A673 (cell line): ENCODE data around the gene TRIP12. TPM values are rescaled to one million over a fixed set of nuclear protein-coding genes. Genes with fewer than 3 reads are reported as not detected.

Source experiments
- BruUV-seq: library from RNA; stranded (reverse); fragments of 400-500 nt; replicated peaks from 2 replicates; lab custom pipeline; 2021; lab: Mats Ljungman, UMichigan
- CTCF ChIA-PET: fragments of 300-600 bp; sonication (Branson Sonifier 250); formaldehyde crosslinking; loops from one replicate; lab custom pipeline; 2022; ENCODE audit warnings: antibody characterized with exemption; lab: Charles Lee
- POLR2A ChIA-PET: fragments of 300-600 bp; sonication (Branson Sonifier 250); formaldehyde crosslinking; loops from one replicate; lab custom pipeline; 2022; ENCODE audit warnings: antibody characterized with exemption; ENCODE audit not compliant: low non-redundant PET; lab: Charles Lee
- DNase-seq: peaks from one replicate; pipeline ENCODE4 v3.0.0-alpha.2; 2015; ENCODE audit warnings: low spot score
- H3K27ac ChIP-seq: fragments of 200-600 bp; sonication (generic); 2 replicates; pipeline ENCODE4 v1.5.1; 2016; ENCODE audit warnings: mixed run types, low read depth, mild to moderate bottlenecking, mixed read lengths, antibody characterized with exemption, low read length; ENCODE audit not compliant: poor library complexity, severe bottlenecking
- H3K27me3 ChIP-seq: fragments of 200-600 bp; sonication (generic); replicated peaks from 2 replicates; pipeline ENCODE4 v1.6.1; 2017; ENCODE audit warnings: mixed run types, low read depth, mild to moderate bottlenecking, mixed read lengths, antibody characterized with exemption, low read length; ENCODE audit not compliant: insufficient read depth, poor library complexity
- H3K36me3 ChIP-seq: fragments of 200-600 bp; sonication (generic); 2 replicates; pipeline ENCODE4 v1.6.1; 2016; ENCODE audit warnings: mixed run types, mild to moderate bottlenecking, mixed read lengths, antibody characterized with exemption, low read length; ENCODE audit not compliant: insufficient read depth, poor library complexity, severe bottlenecking
- H3K4me1 ChIP-seq: fragments of 200-600 bp; sonication (generic); 2 replicates; pipeline ENCODE4 v1.6.1; 2017; ENCODE audit warnings: mixed run types, mild to moderate bottlenecking, mixed read lengths, antibody characterized with exemption, low read length; ENCODE audit not compliant: insufficient read depth, poor library complexity, severe bottlenecking
- H3K4me3 ChIP-seq: fragments of 200-600 bp; sonication (generic); 2 replicates; pipeline ENCODE4 v1.5.1; 2016; ENCODE audit warnings: low read depth, mixed run types, mild to moderate bottlenecking, mixed read lengths, low read length; ENCODE audit not compliant: poor library complexity, severe bottlenecking
- H3K9me3 ChIP-seq: fragments of 200-600 bp; sonication (generic); 2 replicates; pipeline ENCODE4 v1.6.1; 2016; ENCODE audit warnings: mixed run types, low read depth, mild to moderate bottlenecking, mixed read lengths, antibody characterized with exemption, low read length; ENCODE audit not compliant: poor library complexity, severe bottlenecking
- EZH2 ChIP-seq: fragments of 200-600 bp; sonication (generic); IDR thresholded peaks from 2 replicates; pipeline ENCODE4 v1.6.1; 2017; ENCODE audit warnings: borderline replicate concordance, low read depth, mild to moderate bottlenecking, mixed read lengths, antibody characterized with exemption, low read length; ENCODE audit not compliant: poor library complexity, severe bottlenecking
- intact Hi-C: fragments of 100-400 bp; cut with micrococcal nuclease; formaldehyde crosslinking; loops from one replicate; pipeline ENCODE4 v1.10.0; 2022; ENCODE audit not compliant: unreplicated experiment
- total RNA-seq: library from RNA; stranded (reverse); gene quantifications from 2 replicates; pipeline ENCODE4 v1.2.3, GENCODE V29; 2021
- TF ChIP-seq, protein P1 (sequence below): fragments of 300-800, 200-600 bp; sonication (generic); conservative IDR thresholded peaks from 2 replicates; pipeline ENCODE4 v1.5.1; 2017; ENCODE audit warnings: low read depth, mild to moderate bottlenecking, antibody characterized with exemption, low read length, moderate library complexity, mixed read lengths

TRIP12 gene
- total RNA-seq, 1 experiment from 2014 or later: 300 TPM

DNA sequence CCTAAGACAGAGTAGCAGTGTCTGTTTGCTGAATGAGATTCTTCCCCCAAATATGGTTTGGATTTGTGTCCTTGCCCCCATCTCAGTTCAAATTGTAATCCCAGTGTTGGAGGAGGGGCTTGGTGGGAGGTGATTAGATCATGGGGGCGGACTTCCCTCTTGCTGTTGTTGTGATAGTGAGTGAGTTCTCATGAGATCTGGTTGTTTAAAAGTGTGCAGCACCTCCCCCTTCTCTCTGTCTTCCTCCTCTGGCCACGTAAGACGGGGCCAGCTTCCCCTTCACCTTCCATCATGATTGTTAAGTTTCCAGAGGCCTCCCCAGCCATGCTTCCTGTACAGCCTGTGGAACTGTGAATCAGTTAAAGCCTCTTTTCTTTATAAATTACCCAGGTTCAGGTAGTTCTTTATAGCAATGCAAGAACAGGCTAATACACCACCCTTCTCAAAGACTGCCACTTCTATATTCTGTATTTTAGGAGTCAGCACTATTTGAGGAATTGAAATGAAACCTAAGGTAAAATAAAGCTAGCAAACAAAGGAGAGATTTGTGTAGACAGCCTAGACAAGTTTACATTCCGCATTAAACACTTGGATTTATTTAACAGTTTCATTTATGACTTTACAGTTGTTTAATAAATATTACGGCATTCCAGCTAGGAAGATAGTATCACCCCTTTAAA lies 22.1 kb upstream of the TRIP12 start:
- Histone ChIP-seq H3K27ac (no peak overlapping the region), H3K4me1 (no peaks in the 10 kb centered on the region), H3K36me3 (no peaks in the 10 kb centered on the region), H3K9me3 (no peaks in the 10 kb centered on the region), H3K27me3 (no peaks in the 10 kb centered on the region), H3K4me3 (no peak overlapping the region)
- TF ChIP-seq EZH2: no peak
- TF ChIP-seq, protein P1, sequence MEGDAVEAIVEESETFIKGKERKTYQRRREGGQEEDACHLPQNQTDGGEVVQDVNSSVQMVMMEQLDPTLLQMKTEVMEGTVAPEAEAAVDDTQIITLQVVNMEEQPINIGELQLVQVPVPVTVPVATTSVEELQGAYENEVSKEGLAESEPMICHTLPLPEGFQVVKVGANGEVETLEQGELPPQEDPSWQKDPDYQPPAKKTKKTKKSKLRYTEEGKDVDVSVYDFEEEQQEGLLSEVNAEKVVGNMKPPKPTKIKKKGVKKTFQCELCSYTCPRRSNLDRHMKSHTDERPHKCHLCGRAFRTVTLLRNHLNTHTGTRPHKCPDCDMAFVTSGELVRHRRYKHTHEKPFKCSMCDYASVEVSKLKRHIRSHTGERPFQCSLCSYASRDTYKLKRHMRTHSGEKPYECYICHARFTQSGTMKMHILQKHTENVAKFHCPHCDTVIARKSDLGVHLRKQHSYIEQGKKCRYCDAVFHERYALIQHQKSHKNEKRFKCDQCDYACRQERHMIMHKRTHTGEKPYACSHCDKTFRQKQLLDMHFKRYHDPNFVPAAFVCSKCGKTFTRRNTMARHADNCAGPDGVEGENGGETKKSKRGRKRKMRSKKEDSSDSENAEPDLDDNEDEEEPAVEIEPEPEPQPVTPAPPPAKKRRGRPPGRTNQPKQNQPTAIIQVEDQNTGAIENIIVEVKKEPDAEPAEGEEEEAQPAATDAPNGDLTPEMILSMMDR: no peak
- intact Hi-C loops: no loop called here
- ChIA-PET POLR2A (no interaction called here), CTCF (no interaction called here)
- BruUV-seq: no TSS peak
- DNase-seq: no peak

DNA sequence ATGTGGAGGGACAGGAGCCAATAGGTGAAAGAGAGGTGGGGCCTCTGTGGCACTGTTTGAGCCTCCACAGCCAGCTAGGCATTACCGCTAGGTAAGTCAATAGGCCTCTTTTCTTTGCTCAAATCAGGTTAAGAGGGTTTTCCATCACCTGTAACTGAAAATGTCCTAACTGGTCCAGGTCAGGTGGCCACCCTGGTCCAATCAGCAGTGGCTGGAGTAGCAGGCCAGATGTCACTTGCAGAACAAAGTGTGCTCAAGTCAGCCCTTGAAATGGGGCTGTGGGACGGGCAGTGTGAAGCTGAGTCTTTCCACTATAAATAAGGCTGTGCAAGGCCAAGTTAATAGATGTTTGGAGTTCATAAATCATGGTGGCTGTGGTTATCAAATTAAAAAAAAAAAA lies 21.4 kb upstream of the TRIP12 start:
- ChIA-PET POLR2A (no interaction called here), CTCF (no interaction called here)
- Histone ChIP-seq H3K4me3 (no peak overlapping the region), H3K4me1 (no peaks in the 10 kb centered on the region), H3K36me3 (no peaks in the 10 kb centered on the region), H3K27ac (no peak overlapping the region), H3K27me3 (no peaks in the 10 kb centered on the region), H3K9me3 (no peaks in the 10 kb centered on the region)
- TF ChIP-seq EZH2: no peak
- TF ChIP-seq, protein P1: no peak
- intact Hi-C loops: no loop called here
- no peak for DNase-seq
- no TSS peak for BruUV-seq

DNA sequence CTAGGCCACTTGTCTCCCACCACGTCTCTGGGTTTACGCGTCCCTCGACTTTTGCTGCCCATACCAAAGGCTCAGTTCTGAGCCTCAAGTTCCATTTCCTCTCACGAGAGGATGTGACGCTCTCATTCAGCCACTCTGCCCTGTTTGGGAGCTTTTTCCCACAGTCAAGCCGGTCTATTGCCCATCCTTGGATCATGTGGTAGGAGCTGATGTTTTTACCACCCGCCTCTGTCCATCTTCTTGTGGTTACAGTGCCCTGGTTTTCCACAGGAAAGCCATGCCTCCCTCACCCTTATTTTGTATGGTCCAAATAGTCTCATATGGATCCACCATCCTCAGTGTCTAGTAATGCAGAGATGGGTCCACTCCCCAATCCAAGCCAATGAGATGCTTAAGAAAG lies 20.9 kb upstream of the TRIP12 start:
- H3K9me3 ChIP-seq: no peaks in the 10 kb centered on the region
- H3K4me1 ChIP-seq: no peaks in the 10 kb centered on the region
- ChIA-PET CTCF (no interaction called here), POLR2A (no interaction called here)
- DNase-seq: no peak
- no peak overlapping the region for H3K27ac ChIP-seq
- TF ChIP-seq EZH2: no peak
- TF ChIP-seq, protein P1: no peak
- no peaks in the 10 kb centered on the region for H3K36me3 ChIP-seq
- no TSS peak for BruUV-seq
- intact Hi-C loops: no loop called here
- no peaks in the 10 kb centered on the region for H3K27me3 ChIP-seq
- no peak overlapping the region for H3K4me3 ChIP-seq
